Nephron (organoid): ENCODE data around the gene NMNAT1.

Source experiments
- H3K27ac Mint-ChIP-seq, 3 experiments: 2 replicates each; pipeline ENCODE4 v1.8.0; 2020; ENCODE audit warnings: mixed read lengths in 3 of 3, mild to moderate bottlenecking in 2 of 3, moderate library complexity in 1 of 3
- H3K27me3 Mint-ChIP-seq: 2 replicates; pipeline ENCODE4 v1.8.0; 2021; ENCODE audit warnings: low read depth, mild to moderate bottlenecking, moderate library complexity, mixed read lengths
- H3K36me3 Mint-ChIP-seq: 2 replicates; pipeline ENCODE4 v1.8.0; 2020; ENCODE audit warnings: low read depth, mixed read lengths
- H3K4me1 Mint-ChIP-seq: 2 replicates; pipeline ENCODE4 v1.8.0; 2020; ENCODE audit warnings: mixed read lengths
- H3K4me3 Mint-ChIP-seq, 3 experiments: 2 replicates each; pipeline ENCODE4 v1.8.0; 2020; ENCODE audit warnings: mild to moderate bottlenecking in 3 of 3, mixed read lengths in 3 of 3, moderate library complexity in 2 of 3
- H3K9me3 Mint-ChIP-seq: 2 replicates; pipeline ENCODE4 v1.8.0; 2020; ENCODE audit warnings: mixed read lengths
- TF ChIP-seq, protein P1 (sequence below), 3 experiments: fragments of 200-600 bp; sonication (generic); IDR thresholded peaks; one replicate each; pipeline ENCODE4 v1.5.0; 2021; ENCODE audit warnings: antibody characterized with exemption in 3 of 3; ENCODE audit not compliant: unreplicated experiment in 3 of 3

Gene NMNAT1

DNA sequence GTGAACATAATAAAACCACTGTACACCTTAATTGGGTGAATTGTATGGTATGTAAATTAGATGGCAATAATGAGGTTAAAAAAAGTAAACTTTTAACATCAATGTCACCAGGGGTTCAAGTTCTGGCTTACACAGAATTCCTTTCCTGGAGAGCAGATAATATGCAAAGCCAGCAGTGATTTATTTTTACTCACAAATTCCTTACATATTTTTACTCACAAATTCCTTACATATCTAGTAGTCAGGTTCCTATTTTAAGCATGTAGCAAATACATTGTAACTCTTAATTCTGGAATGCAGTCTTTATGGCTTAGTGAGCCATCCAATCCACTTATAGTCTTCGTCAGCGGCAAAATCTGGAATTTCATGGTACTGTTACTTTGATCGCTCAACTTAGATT lies 88.2 kb downstream of the NMNAT1 start:
- TF ChIP-seq, protein P1, sequence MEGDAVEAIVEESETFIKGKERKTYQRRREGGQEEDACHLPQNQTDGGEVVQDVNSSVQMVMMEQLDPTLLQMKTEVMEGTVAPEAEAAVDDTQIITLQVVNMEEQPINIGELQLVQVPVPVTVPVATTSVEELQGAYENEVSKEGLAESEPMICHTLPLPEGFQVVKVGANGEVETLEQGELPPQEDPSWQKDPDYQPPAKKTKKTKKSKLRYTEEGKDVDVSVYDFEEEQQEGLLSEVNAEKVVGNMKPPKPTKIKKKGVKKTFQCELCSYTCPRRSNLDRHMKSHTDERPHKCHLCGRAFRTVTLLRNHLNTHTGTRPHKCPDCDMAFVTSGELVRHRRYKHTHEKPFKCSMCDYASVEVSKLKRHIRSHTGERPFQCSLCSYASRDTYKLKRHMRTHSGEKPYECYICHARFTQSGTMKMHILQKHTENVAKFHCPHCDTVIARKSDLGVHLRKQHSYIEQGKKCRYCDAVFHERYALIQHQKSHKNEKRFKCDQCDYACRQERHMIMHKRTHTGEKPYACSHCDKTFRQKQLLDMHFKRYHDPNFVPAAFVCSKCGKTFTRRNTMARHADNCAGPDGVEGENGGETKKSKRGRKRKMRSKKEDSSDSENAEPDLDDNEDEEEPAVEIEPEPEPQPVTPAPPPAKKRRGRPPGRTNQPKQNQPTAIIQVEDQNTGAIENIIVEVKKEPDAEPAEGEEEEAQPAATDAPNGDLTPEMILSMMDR (IDR thresholded peaks at IDR 0.05; ENCODE audit: unreplicated experiment in 3 of 3): no peak
- H3K4me3 Mint-ChIP-seq: peak overlapping the region; percentile 46 to 70 (median 69)
- no peaks in the 10 kb centered on the region for H3K9me3 Mint-ChIP-seq
- peak overlapping the region; percentile 57 to 81 (median 67) for H3K27ac Mint-ChIP-seq
- H3K4me1 Mint-ChIP-seq: peaks cover 32% of the 10 kb centered on the region
- no peaks in the 10 kb centered on the region for H3K36me3 Mint-ChIP-seq
- H3K27me3 Mint-ChIP-seq: no peaks in the 10 kb centered on the region

DNA sequence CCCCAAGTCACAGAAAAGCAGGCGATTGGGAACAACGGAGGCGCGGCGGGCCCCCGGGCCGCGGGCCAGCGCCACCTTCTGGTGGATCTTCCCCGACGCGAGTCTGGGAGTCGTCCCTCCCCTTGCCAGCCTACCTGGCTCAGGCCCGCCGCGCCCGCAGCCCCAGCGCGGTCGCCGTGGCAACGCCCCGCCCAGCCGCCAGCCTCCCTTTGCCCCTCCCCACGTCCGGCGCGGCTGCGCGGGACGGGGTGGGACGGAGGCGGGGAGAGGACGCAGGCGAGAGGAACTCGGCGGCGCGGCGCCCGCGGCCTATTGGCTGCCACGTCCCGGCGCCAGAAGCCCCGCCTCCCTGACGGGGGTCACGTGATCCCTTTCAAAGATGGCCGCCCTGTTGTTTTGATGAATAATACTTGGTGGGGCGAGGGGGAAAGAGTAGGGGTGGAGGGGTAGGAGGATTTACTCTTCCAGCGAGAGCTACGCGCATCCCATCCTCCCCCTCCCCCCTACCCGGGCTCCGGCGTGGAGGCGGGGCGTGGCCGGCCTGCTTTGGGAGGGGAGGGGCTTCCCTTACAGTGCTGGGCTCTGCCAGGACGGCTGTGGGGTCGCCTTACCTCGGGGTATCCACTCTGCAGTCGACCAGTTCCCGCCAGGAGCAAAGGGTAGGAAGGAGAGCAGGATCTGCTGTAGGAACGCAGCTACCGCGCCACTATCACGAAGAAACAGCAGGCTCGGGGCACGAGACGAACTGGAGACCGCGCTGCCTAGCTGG lies 89.5 kb downstream of the NMNAT1 start, which contains the start of gene UBE4B:
TSS of gene UBE4B (plus strand) at position 369 of the 769 bp plus-strand sequence. CDS start 713 bp downstream, outside the sequence.
- H3K27me3 Mint-ChIP-seq: no peaks in the 10 kb centered on the region
- peaks cover 6% of the 10 kb centered on the region for H3K36me3 Mint-ChIP-seq
- H3K4me1 Mint-ChIP-seq: peaks cover 32% of the 10 kb centered on the region
- TF ChIP-seq, protein P1 (IDR thresholded peaks at IDR 0.05; ENCODE audit: unreplicated experiment in 3 of 3): peak; percentile 87 to 95 (median 87)
- H3K9me3 Mint-ChIP-seq: no peaks in the 10 kb centered on the region
- peak within 1 kb of the TSS; percentile 94 to 100 (median 95) for H3K4me3 Mint-ChIP-seq
- peak within 1 kb of the TSS; percentile 88 to 99 (median 91) for H3K27ac Mint-ChIP-seq

DNA sequence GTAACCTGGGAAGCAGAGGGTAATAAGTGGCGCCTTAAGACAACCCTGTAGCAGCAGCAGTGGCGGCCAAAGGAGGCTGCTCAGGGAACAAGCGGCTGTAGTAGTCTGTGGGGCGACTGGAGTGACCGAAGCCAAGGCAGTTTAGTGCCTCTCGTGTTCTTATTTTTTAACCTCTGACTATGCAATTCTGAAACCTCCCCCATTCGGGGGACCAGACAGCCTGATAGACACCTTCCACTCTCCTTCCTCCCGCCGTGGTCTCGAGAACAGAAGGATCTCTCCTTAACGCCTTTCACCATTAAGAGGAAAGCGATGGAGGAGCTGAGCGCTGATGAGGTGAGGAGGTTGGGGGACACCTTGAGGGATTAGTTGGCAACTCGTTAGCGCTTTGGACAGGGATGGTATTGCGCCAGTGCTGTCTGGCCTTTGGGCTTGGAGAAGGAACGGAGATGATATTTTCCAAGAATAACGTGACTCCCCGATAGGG lies 90.1 kb downstream of the NMNAT1 start:
- TF ChIP-seq, protein P1 (IDR thresholded peaks at IDR 0.05; ENCODE audit: unreplicated experiment in 3 of 3): no peak
- H3K27ac Mint-ChIP-seq: peak overlapping the region; percentile 87 to 99 (median 91)
- H3K9me3 Mint-ChIP-seq: no peaks in the 10 kb centered on the region
- no peaks in the 10 kb centered on the region for H3K27me3 Mint-ChIP-seq
- peaks cover 32% of the 10 kb centered on the region for H3K4me1 Mint-ChIP-seq
- H3K4me3 Mint-ChIP-seq: peak overlapping the region; percentile 94 to 100 (median 95)
- H3K36me3 Mint-ChIP-seq: peaks cover 8% of the 10 kb centered on the region
